Measurements from ENCODE around the gene HMGA1.

HMGA1 gene

GRCh38 chr6:34223956-34224940 lies 12.4 kb upstream of the HMGA1 start:
- H3K4me3 ChIP-seq (ENCODE audit: low read depth, low read length) = peak overlapping the region; percentile 35
- in situ Hi-C loops (cut with HindIII; ENCODE audit: low sequenced_read_pairs) = no loop called here
- DNase-seq (ENCODE audit: low read depth, low spot score) = peak; percentile 90
- TF ChIP-seq CTCF (IDR thresholded peaks at IDR 0.05; ENCODE audit: low read depth, low read length) = no peak

GRCh38 chr6:34225551-34225950 lies 11.1 kb upstream of the HMGA1 start:
- no peak overlapping the region for H3K4me3 ChIP-seq (ENCODE audit: low read depth, low read length)
- DNase-seq (ENCODE audit: low read depth, low spot score) = no peak
- TF ChIP-seq CTCF (IDR thresholded peaks at IDR 0.05; ENCODE audit: low read depth, low read length) = no peak
- in situ Hi-C loops (cut with HindIII; ENCODE audit: low sequenced_read_pairs) = no loop called here

GRCh38 chr6:34226066-34226465 lies 10.6 kb upstream of the HMGA1 start:
- in situ Hi-C loops (cut with HindIII; ENCODE audit: low sequenced_read_pairs) = no loop called here
- TF ChIP-seq CTCF (IDR thresholded peaks at IDR 0.05; ENCODE audit: low read depth, low read length) = no peak
- DNase-seq (ENCODE audit: low read depth, low spot score) = no peak
- no peak overlapping the region for H3K4me3 ChIP-seq (ENCODE audit: low read depth, low read length)

- in situ Hi-C loops (cut with HindIII; ENCODE audit: low sequenced_read_pairs) = no loop called here
- DNase-seq (ENCODE audit: low read depth, low spot score) = no peak
- no peak overlapping the region for H3K4me3 ChIP-seq (ENCODE audit: low read depth, low read length)
- no peak for TF ChIP-seq CTCF (IDR thresholded peaks at IDR 0.05; ENCODE audit: low read depth, low read length)
Observed at GRCh38 chr6:34226731-34227586, 9.7 kb upstream of the HMGA1 start.

- in situ Hi-C loops (cut with HindIII; ENCODE audit: low sequenced_read_pairs) = no loop called here
- DNase-seq (ENCODE audit: low read depth, low spot score) = no peak
- TF ChIP-seq CTCF (IDR thresholded peaks at IDR 0.05; ENCODE audit: low read depth, low read length) = no peak
- no peak overlapping the region for H3K4me3 ChIP-seq (ENCODE audit: low read depth, low read length)
Observed at GRCh38 chr6:34227761-34228421, 8.8 kb upstream of the HMGA1 start.

GRCh38 chr6:34229877-34230276 lies 6.8 kb upstream of the HMGA1 start:
- in situ Hi-C loops (cut with HindIII; ENCODE audit: low sequenced_read_pairs) = no loop called here
- no peak overlapping the region for H3K4me3 ChIP-seq (ENCODE audit: low read depth, low read length)
- DNase-seq (ENCODE audit: low read depth, low spot score) = no peak
- no peak for TF ChIP-seq CTCF (IDR thresholded peaks at IDR 0.05; ENCODE audit: low read depth, low read length)

Data from astrocyte of the spinal cord (primary cell).